ENCODE data around the gene SHB.

GRCh38 chr9:38035873-38036272, 33.2 kb downstream of the SHB start:
- TF ChIP-seq, protein P1, sequence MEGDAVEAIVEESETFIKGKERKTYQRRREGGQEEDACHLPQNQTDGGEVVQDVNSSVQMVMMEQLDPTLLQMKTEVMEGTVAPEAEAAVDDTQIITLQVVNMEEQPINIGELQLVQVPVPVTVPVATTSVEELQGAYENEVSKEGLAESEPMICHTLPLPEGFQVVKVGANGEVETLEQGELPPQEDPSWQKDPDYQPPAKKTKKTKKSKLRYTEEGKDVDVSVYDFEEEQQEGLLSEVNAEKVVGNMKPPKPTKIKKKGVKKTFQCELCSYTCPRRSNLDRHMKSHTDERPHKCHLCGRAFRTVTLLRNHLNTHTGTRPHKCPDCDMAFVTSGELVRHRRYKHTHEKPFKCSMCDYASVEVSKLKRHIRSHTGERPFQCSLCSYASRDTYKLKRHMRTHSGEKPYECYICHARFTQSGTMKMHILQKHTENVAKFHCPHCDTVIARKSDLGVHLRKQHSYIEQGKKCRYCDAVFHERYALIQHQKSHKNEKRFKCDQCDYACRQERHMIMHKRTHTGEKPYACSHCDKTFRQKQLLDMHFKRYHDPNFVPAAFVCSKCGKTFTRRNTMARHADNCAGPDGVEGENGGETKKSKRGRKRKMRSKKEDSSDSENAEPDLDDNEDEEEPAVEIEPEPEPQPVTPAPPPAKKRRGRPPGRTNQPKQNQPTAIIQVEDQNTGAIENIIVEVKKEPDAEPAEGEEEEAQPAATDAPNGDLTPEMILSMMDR (IDR thresholded peaks at IDR 0.05), result no peak
- TF ChIP-seq EZH2 (IDR thresholded peaks at IDR 0.05) (no peak), EZH2phosphoT487 (IDR thresholded peaks at IDR 0.05) (no peak)
